Liver (tissue), 9 donors: ENCODE data around the gene SLC18A3. TPM values are rescaled to one million over a fixed set of nuclear protein-coding genes. Genes with fewer than 3 reads are reported as not detected.

Experiments used
- DNase-seq: peaks from one replicate; pipeline ENCODE4 v3.0.0-alpha.2; 2017; ENCODE audit warnings: low spot score
- H3K27ac ChIP-seq, 2 donors: one replicate each; pipeline ENCODE4 v1.7.0; 2013; ENCODE audit warnings: inconsistent platforms in 2 of 2, low read length in 2 of 2, control low read depth in 1 of 2, low read depth in 1 of 2, mild to moderate bottlenecking in 1 of 2
- H3K27me3 ChIP-seq, 4 donors: one replicate each; pipeline versions ENCODE4 v1.6.1 to v1.7.0; 2013; ENCODE audit warnings: low read length in 3 of 4, inconsistent platforms in 1 of 4, mild to moderate bottlenecking in 1 of 4, moderate library complexity in 1 of 4; ENCODE audit not compliant: control insufficient read depth in 4 of 4, insufficient read depth in 4 of 4
- H3K36me3 ChIP-seq, 4 donors: one replicate each; pipeline versions ENCODE4 v1.6.1 to v1.7.0; 2013; ENCODE audit warnings: low read length in 3 of 4, mild to moderate bottlenecking in 3 of 4, low read depth in 1 of 4, moderate library complexity in 1 of 4; ENCODE audit not compliant: control insufficient read depth in 4 of 4, insufficient read depth in 3 of 4
- H3K4me1 ChIP-seq, 4 donors: one replicate each; pipeline versions ENCODE4 v1.6.1 to v1.7.0; 2013; ENCODE audit warnings: low read length in 3 of 4, mild to moderate bottlenecking in 3 of 4, moderate library complexity in 1 of 4; ENCODE audit not compliant: control insufficient read depth in 4 of 4, insufficient read depth in 4 of 4
- H3K4me3 ChIP-seq, 3 donors: one replicate each; pipeline versions ENCODE4 v1.6.1 to v1.7.0; 2013; ENCODE audit warnings: low read length in 3 of 3, control low read depth in 1 of 3, low read depth in 1 of 3, mild to moderate bottlenecking in 1 of 3
- H3K9ac ChIP-seq, 2 donors: one replicate each; pipeline ENCODE4 v1.7.0; 2013; ENCODE audit warnings: low read length in 2 of 2, mild to moderate bottlenecking in 2 of 2, moderate library complexity in 2 of 2, control low read depth in 1 of 2, low read depth in 1 of 2
- H3K9me3 ChIP-seq, 4 donors: one replicate each; pipeline versions ENCODE4 v1.6.1 to v1.7.0; 2013; ENCODE audit warnings: low read length in 3 of 4; ENCODE audit not compliant: control insufficient read depth in 4 of 4
- CTCF ChIP-seq: fragments of 150-350 bp; IDR thresholded peaks from 2 replicates; pipeline ENCODE4 v1.5.1; 2017; ENCODE audit warnings: improper control_type of control experiment, low read depth, low read length; ENCODE audit not compliant: missing input control
- EGR1 ChIP-seq, 2 donors: IDR thresholded peaks; 2 replicates each; pipeline ENCODE4 v1.6.1; 2016 to 2018; ENCODE audit warnings: antibody characterized with exemption in 2 of 2, low read depth in 2 of 2
- FOXA1 ChIP-seq: IDR thresholded peaks from 2 replicates; pipeline ENCODE4 v1.6.1; 2016; ENCODE audit warnings: antibody characterized with exemption
- FOXA2 ChIP-seq: IDR thresholded peaks from 2 replicates; pipeline ENCODE4 v1.6.1; 2016; ENCODE audit warnings: antibody characterized with exemption
- GABPA ChIP-seq, 2 donors: IDR thresholded peaks in 1 of 2; conservative IDR thresholded peaks in 1 of 2; 2 replicates each; pipeline ENCODE4 v1.6.1; 2016; ENCODE audit warnings: antibody characterized with exemption in 2 of 2, mild to moderate bottlenecking in 1 of 2, moderate library complexity in 1 of 2
- HNF4A ChIP-seq, 2 donors: conservative IDR thresholded peaks; 2 replicates each; pipeline ENCODE4 v1.6.1; 2016; ENCODE audit warnings: antibody characterized with exemption in 2 of 2, mild to moderate bottlenecking in 2 of 2
- HNF4G ChIP-seq: IDR thresholded peaks from 2 replicates; pipeline ENCODE4 v1.6.1; 2016; ENCODE audit warnings: antibody characterized with exemption
- JUND ChIP-seq, 2 donors: IDR thresholded peaks; 2 replicates each; pipeline ENCODE4 v1.6.1; 2016; ENCODE audit warnings: antibody characterized with exemption in 2 of 2
- NR2F2 ChIP-seq: IDR thresholded peaks from 2 replicates; pipeline ENCODE4 v1.6.1; 2016; ENCODE audit warnings: antibody characterized with exemption
- RXRA ChIP-seq, 2 donors: IDR thresholded peaks; 2 replicates each; pipeline ENCODE4 v1.6.1; 2017 to 2018; ENCODE audit warnings: antibody characterized with exemption in 2 of 2, mild to moderate bottlenecking in 1 of 2
- SP1 ChIP-seq: IDR thresholded peaks from 2 replicates; pipeline ENCODE4 v1.6.1; 2018; ENCODE audit warnings: antibody characterized with exemption, mild to moderate bottlenecking
- TAF1 ChIP-seq: conservative IDR thresholded peaks from 2 replicates; pipeline ENCODE4 v1.6.1; 2016; ENCODE audit warnings: antibody characterized with exemption, mild to moderate bottlenecking
- YY1 ChIP-seq: IDR thresholded peaks from 2 replicates; pipeline ENCODE4 v1.6.1; 2016; ENCODE audit warnings: antibody characterized with exemption, mild to moderate bottlenecking
- WGBS: extraction: QIAGEN DNeasy Blood & Tissue Kit; methylation state at CpG from one replicate; pipeline ENCODE4 v1.1.7; 2013; 5-methylcytosine and 5-hydroxymethylcytosine counted together
- polyA plus RNA-seq, 2 donors: library from polyadenylated mRNA; stranded (reverse) in 1 of 2; unstranded in 1 of 2; fragments of 200-250 nt in 1 of 2; fragments of >200 nt in 1 of 2; fragmentation: Nextera tagmentation in 1 of 2; extraction: Ambion mirVana in 1 of 2; gene quantifications; one replicate each; pipeline versions ENCODE4 v1.2.1 to v1.2.3, GENCODE V29; 2013 to 2015
- total RNA-seq, 2 donors: library from RNA; depleted of rRNA; stranded (reverse); fragments of >200 nt; gene quantifications; one replicate each; pipeline ENCODE4 v1.2.3, GENCODE V29; 2014
- TF ChIP-seq, protein P1 (sequence below): IDR thresholded peaks from 2 replicates; pipeline ENCODE4 v1.6.1; 2016; ENCODE audit warnings: antibody characterized with exemption
- TF ChIP-seq, protein P2 (sequence below): IDR thresholded peaks from 2 replicates; pipeline ENCODE4 v1.6.1; 2016; ENCODE audit warnings: antibody characterized with exemption, mild to moderate bottlenecking
- TF ChIP-seq, protein P3 (sequence below): IDR thresholded peaks from 2 replicates; pipeline ENCODE4 v1.6.1; 2016; ENCODE audit warnings: antibody characterized with exemption
- TF ChIP-seq, protein P4 (sequence below): IDR thresholded peaks from 2 replicates; pipeline ENCODE4 v1.6.1; 2016; ENCODE audit warnings: antibody characterized with exemption
- donor health status: healthy.
- donor health status: healthy.
- donor health status: healthy.
- donor health status: healthy.
- donor health status: healthy.

Gene SLC18A3
- total and polyA plus RNA-seq, 4 donors = not detected

GRCh38 chr10:49632406-49633317, 22.6 kb downstream of the SLC18A3 start:
- Histone ChIP-seq H3K36me3 (no peaks in the 10 kb centered on the region), H3K4me3 (no peak overlapping the region), H3K4me1 (no peaks in the 10 kb centered on the region), H3K27me3 (peaks cover 0 to 3% (median 0%) of the 10 kb centered on the region in 4 donors), H3K9ac (no peak overlapping the region), H3K9me3 (no peaks in the 10 kb centered on the region), H3K27ac (no peak overlapping the region)
- no peak for DNase-seq
- 57% methylated on average over 12 of the region's 12 CpGs for WGBS
- TF ChIP-seq, protein P1, sequence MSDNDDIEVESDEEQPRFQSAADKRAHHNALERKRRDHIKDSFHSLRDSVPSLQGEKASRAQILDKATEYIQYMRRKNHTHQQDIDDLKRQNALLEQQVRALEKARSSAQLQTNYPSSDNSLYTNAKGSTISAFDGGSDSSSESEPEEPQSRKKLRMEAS = no peak
- TF ChIP-seq TAF1 (no peak), EGR1 (IDR thresholded peaks at IDR 0.05; ENCODE audit: low read depth in 2 of 2) (no peak), CTCF (no peak), RXRA (IDR thresholded peaks at IDR 0.05) (no peak), YY1 (no peak), JUND (IDR thresholded peaks at IDR 0.05) (no peak), NR2F2 (no peak), FOXA1 (no peak), SP1 (no peak), HNF4G (no peak), FOXA2 (no peak), GABPA (IDR thresholded peaks at IDR 0.05 in 1 of 2, conservative IDR thresholded peaks at IDR 0.05 in 1 of 2) (no peak), HNF4A (conservative IDR thresholded peaks at IDR 0.05) (no peak)
- TF ChIP-seq, protein P2, sequence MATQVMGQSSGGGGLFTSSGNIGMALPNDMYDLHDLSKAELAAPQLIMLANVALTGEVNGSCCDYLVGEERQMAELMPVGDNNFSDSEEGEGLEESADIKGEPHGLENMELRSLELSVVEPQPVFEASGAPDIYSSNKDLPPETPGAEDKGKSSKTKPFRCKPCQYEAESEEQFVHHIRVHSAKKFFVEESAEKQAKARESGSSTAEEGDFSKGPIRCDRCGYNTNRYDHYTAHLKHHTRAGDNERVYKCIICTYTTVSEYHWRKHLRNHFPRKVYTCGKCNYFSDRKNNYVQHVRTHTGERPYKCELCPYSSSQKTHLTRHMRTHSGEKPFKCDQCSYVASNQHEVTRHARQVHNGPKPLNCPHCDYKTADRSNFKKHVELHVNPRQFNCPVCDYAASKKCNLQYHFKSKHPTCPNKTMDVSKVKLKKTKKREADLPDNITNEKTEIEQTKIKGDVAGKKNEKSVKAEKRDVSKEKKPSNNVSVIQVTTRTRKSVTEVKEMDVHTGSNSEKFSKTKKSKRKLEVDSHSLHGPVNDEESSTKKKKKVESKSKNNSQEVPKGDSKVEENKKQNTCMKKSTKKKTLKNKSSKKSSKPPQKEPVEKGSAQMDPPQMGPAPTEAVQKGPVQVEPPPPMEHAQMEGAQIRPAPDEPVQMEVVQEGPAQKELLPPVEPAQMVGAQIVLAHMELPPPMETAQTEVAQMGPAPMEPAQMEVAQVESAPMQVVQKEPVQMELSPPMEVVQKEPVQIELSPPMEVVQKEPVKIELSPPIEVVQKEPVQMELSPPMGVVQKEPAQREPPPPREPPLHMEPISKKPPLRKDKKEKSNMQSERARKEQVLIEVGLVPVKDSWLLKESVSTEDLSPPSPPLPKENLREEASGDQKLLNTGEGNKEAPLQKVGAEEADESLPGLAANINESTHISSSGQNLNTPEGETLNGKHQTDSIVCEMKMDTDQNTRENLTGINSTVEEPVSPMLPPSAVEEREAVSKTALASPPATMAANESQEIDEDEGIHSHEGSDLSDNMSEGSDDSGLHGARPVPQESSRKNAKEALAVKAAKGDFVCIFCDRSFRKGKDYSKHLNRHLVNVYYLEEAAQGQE = no peak
- TF ChIP-seq, protein P3, sequence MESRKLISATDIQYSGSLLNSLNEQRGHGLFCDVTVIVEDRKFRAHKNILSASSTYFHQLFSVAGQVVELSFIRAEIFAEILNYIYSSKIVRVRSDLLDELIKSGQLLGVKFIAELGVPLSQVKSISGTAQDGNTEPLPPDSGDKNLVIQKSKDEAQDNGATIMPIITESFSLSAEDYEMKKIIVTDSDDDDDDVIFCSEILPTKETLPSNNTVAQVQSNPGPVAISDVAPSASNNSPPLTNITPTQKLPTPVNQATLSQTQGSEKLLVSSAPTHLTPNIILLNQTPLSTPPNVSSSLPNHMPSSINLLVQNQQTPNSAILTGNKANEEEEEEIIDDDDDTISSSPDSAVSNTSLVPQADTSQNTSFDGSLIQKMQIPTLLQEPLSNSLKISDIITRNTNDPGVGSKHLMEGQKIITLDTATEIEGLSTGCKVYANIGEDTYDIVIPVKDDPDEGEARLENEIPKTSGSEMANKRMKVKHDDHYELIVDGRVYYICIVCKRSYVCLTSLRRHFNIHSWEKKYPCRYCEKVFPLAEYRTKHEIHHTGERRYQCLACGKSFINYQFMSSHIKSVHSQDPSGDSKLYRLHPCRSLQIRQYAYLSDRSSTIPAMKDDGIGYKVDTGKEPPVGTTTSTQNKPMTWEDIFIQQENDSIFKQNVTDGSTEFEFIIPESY = no peak
- TF ChIP-seq, protein P4, sequence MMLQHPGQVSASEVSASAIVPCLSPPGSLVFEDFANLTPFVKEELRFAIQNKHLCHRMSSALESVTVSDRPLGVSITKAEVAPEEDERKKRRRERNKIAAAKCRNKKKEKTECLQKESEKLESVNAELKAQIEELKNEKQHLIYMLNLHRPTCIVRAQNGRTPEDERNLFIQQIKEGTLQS = no peak
